Erythroblast (primary cell): ENCODE measurements around the gene ANKS3.

ENCODE experiments used
- GATA1 ChIP-seq: IDR thresholded peaks from 2 replicates; pipeline ENCODE4 v1.6.1; 2011; ENCODE audit warnings: low read depth, mild to moderate bottlenecking, control low read depth, low read length, moderate library complexity
- POLR2A ChIP-seq: IDR thresholded peaks from 2 replicates; pipeline ENCODE4 v1.6.1; 2011; ENCODE audit warnings: mild to moderate bottlenecking, low read length

GRCh38 chr16:4734063-4734729 lies at the start of gene ANKS3, which contains the start of gene DNAAF8:
- TF ChIP-seq POLR2A = peak; percentile 45
- TF ChIP-seq GATA1 = no peak
